HCT116 (cell line): ENCODE measurements around the gene CR2. TPM values are rescaled to one million over a fixed set of nuclear protein-coding genes. Genes with fewer than 3 reads are reported as not detected.

Source experiments
- ATAC-seq: fragments of 200-7000 bp; cut with Tn5 transposase; 2 replicates; pipeline ENCODE4 v1.9.1; 2020; ENCODE audit warnings: mild to moderate bottlenecking, moderate library complexity
- BruUV-seq: library from RNA; stranded (reverse); fragments of 400-500 nt; replicated peaks from 2 replicates; lab custom pipeline; 2021; lab: Mats Ljungman, UMichigan
- CTCF ChIA-PET: fragments of 300-600 bp; sonication (Branson Sonifier 250); formaldehyde crosslinking; loops from one replicate; lab custom pipeline; 2021; ENCODE audit warnings: antibody characterized with exemption; lab: Charles Lee
- POLR2A ChIA-PET: fragments of 300-600, 350-600 bp; sonication (Branson Sonifier 250); formaldehyde crosslinking; loops from one replicate; lab custom pipeline; 2021; ENCODE audit warnings: antibody characterized with exemption; lab: Charles Lee
- RAD21 ChIA-PET, 2 experiments: fragments of 300-600 bp; sonication (Branson Sonifier 250); formaldehyde crosslinking; loops; one replicate each; lab custom pipeline; 2023; ENCODE audit warnings: low total read pairs in 2 of 2; ENCODE audit not compliant: uncharacterized antibody in 2 of 2, unreplicated experiment in 2 of 2, low non-redundant PET in 1 of 2; lab: Charles Lee
- DNase-seq: peaks from one replicate; pipeline ENCODE4 v3.0.0-alpha.2; 2010; ENCODE audit warnings: low read depth, low spot score
- H2AFZ ChIP-seq: fragments of 200-600 bp; shearing (Covaris generic), sonication (generic); 2 replicates; pipeline ENCODE4 v1.6.1; 2017; ENCODE audit warnings: low read depth, mixed run types, mixed read lengths, antibody characterized with exemption, low read length; ENCODE audit not compliant: poor library complexity, severe bottlenecking
- H3K27ac ChIP-seq: 2 replicates; pipeline ENCODE4 v1.5.1; 2012; ENCODE audit warnings: low read depth, low read length
- H3K27me3 ChIP-seq: fragments of 200-600 bp; sonication (generic); 2 replicates; pipeline ENCODE4 v1.6.1; 2016; ENCODE audit warnings: mixed run types, low read length, mixed read lengths; ENCODE audit not compliant: insufficient read depth
- H3K36me3 ChIP-seq, 2 experiments: fragments of 200-500 bp in 1 of 2; fragments of 200-600 bp in 1 of 2; sonication (Bioruptor generic) in 1 of 2; sonication (generic) in 1 of 2; 2 replicates each; pipeline versions ENCODE4 v1.5.1 to v1.6.1; 2014 to 2016; ENCODE audit warnings: low read length in 2 of 2, inconsistent platforms in 1 of 2, mixed read lengths in 1 of 2, mixed run types in 1 of 2; ENCODE audit not compliant: insufficient read depth in 2 of 2, control insufficient read depth in 1 of 2
- H3K4me1 ChIP-seq, 2 experiments: fragments of 200-600 bp in 1 of 2; sonication (generic) in 1 of 2; 2 replicates each; pipeline versions ENCODE4 v1.5.1 to v1.6.1; 2012 to 2017; ENCODE audit warnings: low read length in 2 of 2, inconsistent platforms in 1 of 2, mild to moderate bottlenecking in 1 of 2, mixed read lengths in 1 of 2, mixed run types in 1 of 2, moderate library complexity in 1 of 2; ENCODE audit not compliant: insufficient read depth in 2 of 2, control insufficient read depth in 1 of 2
- H3K4me2 ChIP-seq: fragments of 200-600 bp; sonication (generic); 2 replicates; pipeline ENCODE4 v1.6.1; 2017; ENCODE audit warnings: mixed run types, low read length, mixed read lengths
- H3K4me3 ChIP-seq, 2 experiments: fragments of 200-600 bp in 1 of 2; sonication (generic) in 1 of 2; replicated peaks in 1 of 2; 2 replicates each; pipeline ENCODE4 v1.5.1; 2011 to 2016; ENCODE audit warnings: low read length in 2 of 2, control low read depth in 1 of 2, low read depth in 1 of 2, mild to moderate bottlenecking in 1 of 2, mixed read lengths in 1 of 2, mixed run types in 1 of 2
- H3K79me2 ChIP-seq: fragments of 200-600 bp; sonication (generic); 2 replicates; pipeline ENCODE4 v1.6.1; 2017; ENCODE audit warnings: mild to moderate bottlenecking, mixed run types, low read length, moderate library complexity, mixed read lengths; ENCODE audit not compliant: insufficient read depth
- H3K9ac ChIP-seq: fragments of 200-600 bp; sonication (generic); 2 replicates; pipeline ENCODE4 v1.6.1; 2016; ENCODE audit warnings: low read length, mixed read lengths
- H3K9me2 ChIP-seq: fragments of 200-600 bp; sonication (generic), shearing (Covaris generic); 2 replicates; pipeline ENCODE4 v1.6.1; 2017; ENCODE audit warnings: mixed run types, mild to moderate bottlenecking, moderate library complexity; ENCODE audit not compliant: insufficient read depth
- H3K9me3 ChIP-seq, 2 experiments: fragments of 200-500 bp in 1 of 2; fragments of 200-600 bp in 1 of 2; sonication (Bioruptor generic) in 1 of 2; sonication (generic) in 1 of 2; 2 replicates each; pipeline ENCODE4 v1.6.1; 2014 to 2017; ENCODE audit warnings: low read length in 2 of 2, mixed read lengths in 2 of 2, inconsistent platforms in 1 of 2, low read depth in 1 of 2, mild to moderate bottlenecking in 1 of 2, mixed run types in 1 of 2, moderate library complexity in 1 of 2; ENCODE audit not compliant: control insufficient read depth in 1 of 2, insufficient read depth in 1 of 2
- H4K20me1 ChIP-seq: fragments of 200-600 bp; sonication (generic), shearing (Covaris generic); 2 replicates; pipeline ENCODE4 v1.6.1; 2017; ENCODE audit warnings: mixed run types, mild to moderate bottlenecking, moderate library complexity; ENCODE audit not compliant: insufficient read depth
- EGR1 ChIP-seq: IDR thresholded peaks from 2 replicates; pipeline ENCODE4 v1.6.1; 2012; ENCODE audit warnings: low read depth
- ELF1 ChIP-seq: IDR thresholded peaks from 2 replicates; pipeline ENCODE4 v1.6.1; 2012; ENCODE audit warnings: low read depth, borderline replicate concordance
- FOSL1 ChIP-seq: IDR thresholded peaks from 2 replicates; pipeline ENCODE4 v1.6.1; 2012; ENCODE audit warnings: low read depth
- JUND ChIP-seq: IDR thresholded peaks from 2 replicates; pipeline ENCODE4 v1.6.1; 2012
- RAD21 ChIP-seq: IDR thresholded peaks from 2 replicates; pipeline ENCODE4 v1.6.1; 2012; ENCODE audit warnings: low read depth, mild to moderate bottlenecking
- SIN3A ChIP-seq: IDR thresholded peaks from 2 replicates; pipeline ENCODE4 v1.6.1; 2012; ENCODE audit warnings: low read depth
- SP1 ChIP-seq: IDR thresholded peaks from 2 replicates; pipeline ENCODE4 v1.6.1; 2012; ENCODE audit warnings: low read depth
- TCF7L2 ChIP-seq: IDR thresholded peaks from 2 replicates; pipeline ENCODE4 v1.7.0; 2011; ENCODE audit warnings: borderline replicate concordance, inconsistent platforms; ENCODE audit not compliant: insufficient read depth, insufficient read length; ENCODE audit errors: extremely low read depth
- YY1 ChIP-seq: IDR thresholded peaks from 2 replicates; pipeline ENCODE4 v1.6.1; 2011; ENCODE audit warnings: low read length, low read depth, moderate library complexity, mild to moderate bottlenecking; ENCODE audit not compliant: insufficient replicate concordance; ENCODE audit errors: extremely low read depth
- ZFX ChIP-seq: fragments of 450-650 bp; IDR thresholded peaks from 2 replicates; pipeline ENCODE4 v1.6.1; 2017
- intact Hi-C: fragments of 100-400 bp; cut with micrococcal nuclease; formaldehyde crosslinking; loops from 2 replicates; pipeline ENCODE4 v1.10.0; 2022
- total RNA-seq: library from RNA; stranded (reverse); gene quantifications from one replicate; pipeline ENCODE4 v1.2.1, GENCODE V29; 2021; ENCODE audit not compliant: unreplicated experiment
- TF ChIP-seq, protein P1 (sequence below): IDR thresholded peaks from 2 replicates; pipeline ENCODE4 v1.6.1; 2011; ENCODE audit warnings: mild to moderate bottlenecking, low read length, moderate library complexity; ENCODE audit not compliant: insufficient replicate concordance; ENCODE audit errors: extremely low read depth
- TF ChIP-seq, protein P2 (sequence below): IDR thresholded peaks from 2 replicates; pipeline ENCODE4 v1.6.1; 2012
- TF ChIP-seq, protein P3 (sequence below), 3 experiments: fragments of 200-600 bp in 1 of 3; sonication (generic) in 1 of 3; IDR thresholded peaks in 2 of 3; conservative IDR thresholded peaks in 1 of 3; 2 replicates each; pipeline ENCODE4 v1.5.1; 2012 to 2017; ENCODE audit warnings: low read depth in 2 of 3, low read length in 2 of 3, antibody characterized with exemption in 1 of 3, borderline replicate concordance in 1 of 3, control low read depth in 1 of 3, mild to moderate bottlenecking in 1 of 3, mixed read lengths in 1 of 3, mixed run types in 1 of 3, moderate library complexity in 1 of 3; ENCODE audit not compliant: insufficient read depth in 1 of 3

The CR2 gene
- total RNA-seq, 1 experiment from 2014 or later: 4.0 TPM

DNA sequence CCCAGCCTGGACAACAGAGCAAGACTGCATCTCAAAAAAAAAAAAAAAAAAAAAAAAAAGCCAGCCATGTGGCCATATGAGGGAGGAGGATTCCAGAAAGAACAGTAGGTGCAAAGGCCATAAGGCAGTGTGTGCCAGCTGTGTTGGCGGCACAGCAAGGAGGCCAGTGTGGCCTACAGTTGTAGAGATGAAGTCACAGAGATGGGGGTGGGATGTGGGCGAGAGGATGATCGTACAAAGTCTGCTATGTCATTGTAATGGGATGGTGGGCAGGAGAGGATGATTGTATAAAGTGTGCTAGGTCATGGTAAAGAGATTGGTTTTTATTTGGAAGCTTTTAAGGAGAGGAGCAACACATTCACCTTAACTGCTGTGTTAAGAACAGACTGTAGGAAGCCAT, 32.1 kb downstream of the CR2 start:
- 0 out of 2 replicates have a peak, but pooled peaks cover 2% of the 10 kb centered on the region for H3K9me2 ChIP-seq
- DNase-seq (no peak), ATAC-seq (no peak)
- H3K9ac ChIP-seq: no peak overlapping the region
- no peaks in the 10 kb centered on the region for H3K79me2 ChIP-seq
- no peak overlapping the region for H3K4me2 ChIP-seq
- no peaks in the 10 kb centered on the region for H3K36me3 ChIP-seq
- H3K27me3 ChIP-seq: no peaks in the 10 kb centered on the region
- no peak overlapping the region for H3K4me3 ChIP-seq
- intact Hi-C loops: no loop called here
- POLR2A ChIA-PET: no interaction called here
- H4K20me1 ChIP-seq: no peaks in the 10 kb centered on the region
- H3K9me3 ChIP-seq: no peaks in the 10 kb centered on the region
- RAD21 ChIA-PET: no interaction called here
- BruUV-seq: no TSS peak
- CTCF ChIA-PET: no interaction called here
- TF ChIP-seq ELF1 (no peak), JUND (no peak), SIN3A (no peak), SP1 (no peak), YY1 (no peak), EGR1 (no peak), ZFX (no peak), TCF7L2 (no peak), FOSL1 (no peak), RAD21 (no peak)
- TF ChIP-seq, protein P1, sequence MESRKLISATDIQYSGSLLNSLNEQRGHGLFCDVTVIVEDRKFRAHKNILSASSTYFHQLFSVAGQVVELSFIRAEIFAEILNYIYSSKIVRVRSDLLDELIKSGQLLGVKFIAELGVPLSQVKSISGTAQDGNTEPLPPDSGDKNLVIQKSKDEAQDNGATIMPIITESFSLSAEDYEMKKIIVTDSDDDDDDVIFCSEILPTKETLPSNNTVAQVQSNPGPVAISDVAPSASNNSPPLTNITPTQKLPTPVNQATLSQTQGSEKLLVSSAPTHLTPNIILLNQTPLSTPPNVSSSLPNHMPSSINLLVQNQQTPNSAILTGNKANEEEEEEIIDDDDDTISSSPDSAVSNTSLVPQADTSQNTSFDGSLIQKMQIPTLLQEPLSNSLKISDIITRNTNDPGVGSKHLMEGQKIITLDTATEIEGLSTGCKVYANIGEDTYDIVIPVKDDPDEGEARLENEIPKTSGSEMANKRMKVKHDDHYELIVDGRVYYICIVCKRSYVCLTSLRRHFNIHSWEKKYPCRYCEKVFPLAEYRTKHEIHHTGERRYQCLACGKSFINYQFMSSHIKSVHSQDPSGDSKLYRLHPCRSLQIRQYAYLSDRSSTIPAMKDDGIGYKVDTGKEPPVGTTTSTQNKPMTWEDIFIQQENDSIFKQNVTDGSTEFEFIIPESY: no peak
- TF ChIP-seq, protein P2, sequence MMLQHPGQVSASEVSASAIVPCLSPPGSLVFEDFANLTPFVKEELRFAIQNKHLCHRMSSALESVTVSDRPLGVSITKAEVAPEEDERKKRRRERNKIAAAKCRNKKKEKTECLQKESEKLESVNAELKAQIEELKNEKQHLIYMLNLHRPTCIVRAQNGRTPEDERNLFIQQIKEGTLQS: no peak
- TF ChIP-seq, protein P3, sequence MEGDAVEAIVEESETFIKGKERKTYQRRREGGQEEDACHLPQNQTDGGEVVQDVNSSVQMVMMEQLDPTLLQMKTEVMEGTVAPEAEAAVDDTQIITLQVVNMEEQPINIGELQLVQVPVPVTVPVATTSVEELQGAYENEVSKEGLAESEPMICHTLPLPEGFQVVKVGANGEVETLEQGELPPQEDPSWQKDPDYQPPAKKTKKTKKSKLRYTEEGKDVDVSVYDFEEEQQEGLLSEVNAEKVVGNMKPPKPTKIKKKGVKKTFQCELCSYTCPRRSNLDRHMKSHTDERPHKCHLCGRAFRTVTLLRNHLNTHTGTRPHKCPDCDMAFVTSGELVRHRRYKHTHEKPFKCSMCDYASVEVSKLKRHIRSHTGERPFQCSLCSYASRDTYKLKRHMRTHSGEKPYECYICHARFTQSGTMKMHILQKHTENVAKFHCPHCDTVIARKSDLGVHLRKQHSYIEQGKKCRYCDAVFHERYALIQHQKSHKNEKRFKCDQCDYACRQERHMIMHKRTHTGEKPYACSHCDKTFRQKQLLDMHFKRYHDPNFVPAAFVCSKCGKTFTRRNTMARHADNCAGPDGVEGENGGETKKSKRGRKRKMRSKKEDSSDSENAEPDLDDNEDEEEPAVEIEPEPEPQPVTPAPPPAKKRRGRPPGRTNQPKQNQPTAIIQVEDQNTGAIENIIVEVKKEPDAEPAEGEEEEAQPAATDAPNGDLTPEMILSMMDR (IDR thresholded peaks at IDR 0.05 in 2 of 3, conservative IDR thresholded peaks at IDR 0.05 in 1 of 3; ENCODE audit: borderline replicate concordance in 1 of 3, insufficient read depth in 1 of 3, low read depth in 2 of 3, low read length in 2 of 3): no peak
- no peak overlapping the region for H2AFZ ChIP-seq
- no peak overlapping the region for H3K27ac ChIP-seq
- no peaks in the 10 kb centered on the region for H3K4me1 ChIP-seq
